ENCODE measurements around the gene SLC11A1. TPM values are rescaled to one million over a fixed set of nuclear protein-coding genes. Genes with fewer than 3 reads are reported as not detected.
A peak's percentile ranks its signal among the peaks of the same experiment; 100 is the strongest.

The SLC11A1 gene
- total RNA-seq, 1 experiment from 2014 or later, result 0.36 TPM

DNA sequence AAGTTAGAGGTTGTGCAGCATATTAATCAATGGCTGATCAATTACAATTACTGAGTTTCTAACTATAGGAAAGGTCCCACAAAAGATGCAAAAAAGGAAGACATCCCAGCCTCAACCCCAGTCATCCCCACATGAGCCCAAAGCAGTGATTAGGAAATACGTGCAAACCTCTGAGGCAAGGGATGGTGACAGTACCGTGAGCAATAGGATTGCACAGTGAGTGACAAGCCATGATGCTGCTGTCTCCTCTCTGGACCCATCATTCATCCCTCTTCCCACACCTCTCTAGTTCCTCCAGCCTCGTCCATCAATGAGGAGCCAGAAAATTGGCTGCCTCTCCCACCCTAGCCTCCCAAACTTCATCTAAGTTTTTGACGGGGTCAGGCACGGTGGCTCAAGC, 4.0 kb upstream of the SLC11A1 start:
- Histone ChIP-seq H3K36me3 (no peaks in the 10 kb centered on the region), H3K4me1 (no peaks in the 10 kb centered on the region), H3K27ac (no peak overlapping the region), H3K27me3 (no peaks in the 10 kb centered on the region; the same call in 1 of the 2 replicates), H3K4me3 (no peak overlapping the region), H3K9me3 (replicated peaks) (no peaks in the 10 kb centered on the region)
- DNase-seq, result no peak

DNA sequence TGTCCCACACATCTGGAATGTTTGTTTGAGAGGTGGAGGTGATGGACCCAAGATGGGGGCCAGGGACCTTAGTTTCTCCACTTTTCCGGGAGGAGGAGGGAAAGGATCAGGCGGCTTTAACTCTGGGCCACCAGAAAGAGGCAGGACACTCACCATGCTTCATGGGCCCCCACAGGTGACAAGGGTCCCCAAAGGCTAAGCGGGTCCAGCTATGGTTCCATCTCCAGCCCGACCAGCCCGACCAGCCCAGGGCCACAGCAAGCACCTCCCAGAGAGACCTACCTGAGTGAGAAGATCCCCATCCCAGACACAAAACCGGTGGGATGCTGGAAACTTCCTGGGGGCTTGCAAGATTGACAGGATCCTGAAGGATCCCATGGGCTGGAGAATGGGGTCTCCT, 712 bp downstream of the SLC11A1 start:
- H3K27ac ChIP-seq, result no peak overlapping the region
- H3K4me1 ChIP-seq, result peaks cover 8% of the 10 kb centered on the region; the same call in 1 of the 2 replicates
- H3K9me3 ChIP-seq (replicated peaks), result no peaks in the 10 kb centered on the region
- no peak overlapping the region for H3K4me3 ChIP-seq
- no peaks in the 10 kb centered on the region; the same call in 1 of the 2 replicates for H3K27me3 ChIP-seq
- no peak for DNase-seq
- H3K36me3 ChIP-seq, result no peaks in the 10 kb centered on the region

DNA sequence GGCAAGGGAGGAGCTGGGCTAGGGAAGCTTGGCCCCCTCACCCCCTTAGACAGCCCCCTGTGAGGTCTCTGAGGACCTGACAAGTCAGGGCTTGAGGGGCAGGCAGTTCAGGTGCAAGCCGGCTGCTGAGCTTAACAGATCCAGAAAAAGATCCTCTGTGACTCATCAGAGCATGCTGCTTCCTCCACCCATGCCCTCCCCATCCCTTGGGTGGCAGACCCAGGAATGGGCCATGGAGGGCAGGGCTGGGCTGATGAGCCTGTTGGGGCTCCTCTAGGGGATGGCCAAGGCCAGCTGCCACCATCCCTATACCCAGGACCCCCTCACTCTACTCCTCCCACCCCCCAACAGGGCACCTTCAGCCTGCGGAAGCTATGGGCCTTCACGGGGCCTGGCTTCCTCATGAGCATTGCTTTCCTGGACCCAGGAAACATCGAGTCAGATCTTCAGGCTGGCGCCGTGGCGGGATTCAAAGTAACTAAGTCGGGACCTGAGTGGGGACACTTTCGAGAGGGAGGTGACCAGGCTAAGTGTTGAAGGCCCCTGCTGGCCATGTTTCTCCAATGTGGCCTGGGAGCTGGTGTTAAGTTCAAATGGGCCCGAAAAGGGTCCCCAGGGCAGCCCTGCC, 1.9 kb downstream of the SLC11A1 start:
- H3K27me3 ChIP-seq, result no peaks in the 10 kb centered on the region; the same call in 1 of the 2 replicates
- no peak overlapping the region for H3K27ac ChIP-seq

DNA sequence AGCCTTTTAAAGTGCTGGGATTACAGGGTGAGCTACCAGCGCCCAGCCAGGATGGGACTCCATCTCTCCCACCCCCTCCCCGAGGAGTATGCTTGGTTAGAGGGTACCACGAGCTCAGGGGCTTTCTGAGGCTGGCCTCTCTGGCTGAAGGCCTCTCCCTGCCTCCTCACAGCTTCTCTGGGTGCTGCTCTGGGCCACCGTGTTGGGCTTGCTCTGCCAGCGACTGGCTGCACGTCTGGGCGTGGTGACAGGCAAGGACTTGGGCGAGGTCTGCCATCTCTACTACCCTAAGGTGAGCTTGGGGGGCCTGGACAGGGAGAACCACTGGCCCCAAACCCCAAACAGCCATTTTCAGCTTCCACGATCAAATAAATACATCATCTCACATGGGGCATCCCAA, 2.9 kb downstream of the SLC11A1 start:
- Histone ChIP-seq H3K27ac (no peak overlapping the region), H3K36me3 (no peaks in the 10 kb centered on the region), H3K4me3 (no peak overlapping the region), H3K27me3 (no peaks in the 10 kb centered on the region; the same call in 1 of the 2 replicates), H3K4me1 (peaks cover 8% of the 10 kb centered on the region; the same call in 1 of the 2 replicates), H3K9me3 (replicated peaks) (no peaks in the 10 kb centered on the region)
- no peak for DNase-seq

More for the DNA sequence above, 1.9 kb downstream of the SLC11A1 start:
- no peaks in the 10 kb centered on the region for H3K9me3 ChIP-seq (replicated peaks)
- no peaks in the 10 kb centered on the region for H3K36me3 ChIP-seq
- peaks cover 8% of the 10 kb centered on the region; the same call in 1 of the 2 replicates for H3K4me1 ChIP-seq
- no peak for DNase-seq
- no peak overlapping the region for H3K4me3 ChIP-seq

DNA sequence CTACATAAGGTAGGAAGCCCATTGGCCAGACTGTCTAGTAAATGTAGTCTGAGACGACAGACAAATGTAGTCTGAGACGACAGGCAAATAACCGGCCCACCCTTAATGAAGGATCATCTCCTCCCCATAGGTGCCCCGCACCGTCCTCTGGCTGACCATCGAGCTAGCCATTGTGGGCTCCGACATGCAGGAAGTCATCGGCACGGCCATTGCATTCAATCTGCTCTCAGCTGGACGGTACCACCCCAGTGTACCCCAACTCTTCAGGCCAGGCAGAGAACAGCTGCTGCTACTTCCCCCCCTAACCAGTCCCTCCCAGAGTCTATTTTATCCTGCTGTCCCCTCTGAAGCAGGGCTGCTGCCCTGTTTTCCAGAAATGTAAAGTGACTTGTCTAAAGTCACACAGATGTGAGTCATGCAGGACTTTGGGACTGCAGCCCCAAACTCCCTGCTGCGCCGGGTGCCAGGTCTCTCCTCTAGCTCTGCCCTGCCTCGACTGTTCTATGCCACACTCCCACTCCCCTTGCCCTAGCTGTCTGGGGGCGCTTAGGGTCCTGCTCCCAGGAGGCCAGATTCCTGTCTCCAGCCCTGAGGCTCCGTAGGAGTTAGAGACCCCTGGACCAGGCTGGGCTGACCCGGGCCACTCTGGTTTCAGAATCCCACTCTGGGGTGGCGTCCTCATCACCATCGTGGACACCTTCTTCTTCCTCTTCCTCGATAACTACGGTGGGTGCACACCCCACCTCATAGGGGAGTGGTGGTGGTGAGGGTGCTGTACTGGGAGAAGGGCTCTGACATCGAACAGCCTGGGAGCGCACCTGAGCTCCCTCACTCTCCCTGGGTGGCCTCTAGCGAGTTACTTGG, 4.7 kb downstream of the SLC11A1 start:
- Histone ChIP-seq H3K27me3 (no peaks in the 10 kb centered on the region; the same call in 1 of the 2 replicates), H3K36me3 (no peaks in the 10 kb centered on the region), H3K27ac (no peak overlapping the region), H3K9me3 (replicated peaks) (no peaks in the 10 kb centered on the region), H3K4me3 (peak overlapping the region; percentile 48; the same call in 1 of the 2 replicates), H3K4me1 (peaks cover 8% of the 10 kb centered on the region; the same call in 1 of the 2 replicates)
- no peak for DNase-seq

DNA sequence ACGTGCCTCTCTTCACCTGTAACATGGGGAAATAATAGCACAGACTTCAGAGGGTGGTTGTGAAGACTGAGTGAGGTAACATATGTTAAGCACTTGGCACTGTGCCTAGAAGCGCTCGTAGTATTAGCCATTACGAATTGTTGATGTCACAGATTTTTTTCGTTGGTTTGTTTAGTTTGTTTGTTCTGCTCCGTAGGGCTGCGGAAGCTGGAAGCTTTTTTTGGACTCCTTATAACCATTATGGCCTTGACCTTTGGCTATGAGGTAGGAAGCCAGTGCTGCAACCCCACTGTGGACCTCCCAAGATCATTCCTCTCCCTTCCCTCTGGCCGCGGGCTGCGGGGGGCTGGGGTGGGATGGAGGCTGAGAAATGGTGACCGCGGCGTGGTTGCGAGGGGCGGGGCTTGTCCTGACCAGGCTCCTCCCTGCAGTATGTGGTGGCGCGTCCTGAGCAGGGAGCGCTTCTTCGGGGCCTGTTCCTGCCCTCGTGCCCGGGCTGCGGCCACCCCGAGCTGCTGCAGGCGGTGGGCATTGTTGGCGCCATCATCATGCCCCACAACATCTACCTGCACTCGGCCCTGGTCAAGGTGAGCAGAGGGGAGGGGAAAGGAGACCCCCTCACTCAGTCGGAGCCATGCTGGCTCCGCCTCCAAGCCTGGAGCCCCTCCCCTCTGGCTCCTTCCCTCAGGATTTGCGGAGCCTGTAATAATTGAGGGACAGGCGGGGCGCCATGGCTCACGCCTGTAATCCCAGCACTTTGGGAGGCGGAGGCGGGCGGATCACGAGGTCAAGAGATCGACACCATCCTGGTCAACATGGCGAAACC, 5.5 kb downstream of the SLC11A1 start:
- Histone ChIP-seq H3K27ac (peak overlapping the region; percentile 8; the same call in 1 of the 2 replicates), H3K27me3 (no peaks in the 10 kb centered on the region; the same call in 1 of the 2 replicates), H3K36me3 (no peaks in the 10 kb centered on the region), H3K4me3 (peak overlapping the region; percentile 48), H3K4me1 (peaks cover 8% of the 10 kb centered on the region; the same call in 1 of the 2 replicates), H3K9me3 (replicated peaks) (no peaks in the 10 kb centered on the region)
- DNase-seq, result peak; percentile 57 to 76

DNA sequence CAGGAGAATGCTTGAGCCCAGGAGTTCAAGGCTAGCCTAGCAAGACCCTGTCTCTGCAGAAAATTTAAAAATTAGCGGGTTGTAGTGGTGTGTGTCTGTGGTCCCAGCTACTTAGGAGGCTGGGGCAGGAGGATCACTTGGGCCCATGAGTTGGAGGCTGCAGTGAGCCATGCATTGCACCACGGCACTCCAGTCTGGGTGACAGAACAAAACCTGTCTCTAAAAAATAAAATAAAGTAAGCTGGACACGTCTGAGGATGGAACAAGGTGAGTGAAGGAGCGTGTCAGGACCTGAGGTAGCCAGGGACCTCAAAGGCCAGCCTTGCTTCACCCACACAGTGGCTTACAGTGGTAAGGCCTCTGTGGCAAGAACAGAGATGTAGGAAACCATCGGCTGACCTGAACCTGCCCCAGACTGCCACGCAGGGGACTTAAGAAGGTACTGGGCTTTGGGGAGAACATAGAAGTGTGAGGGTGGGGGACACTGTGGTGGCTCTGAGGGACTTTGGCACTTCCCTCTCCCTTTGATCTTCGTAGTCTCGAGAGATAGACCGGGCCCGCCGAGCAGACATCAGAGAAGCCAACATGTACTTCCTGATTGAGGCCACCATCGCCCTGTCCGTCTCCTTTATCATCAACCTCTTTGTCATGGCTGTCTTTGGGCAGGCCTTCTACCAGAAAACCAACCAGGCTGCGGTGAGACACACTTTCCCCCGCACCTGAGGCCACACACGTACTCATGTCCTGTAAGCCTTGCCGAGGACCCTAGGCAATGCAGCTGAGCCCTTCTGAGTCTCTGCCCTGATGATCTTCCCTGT, 7.5 kb downstream of the SLC11A1 start:
- H3K36me3 ChIP-seq, result no peaks in the 10 kb centered on the region
- no peak overlapping the region for H3K4me3 ChIP-seq
- no peaks in the 10 kb centered on the region for H3K9me3 ChIP-seq (replicated peaks)
- H3K27me3 ChIP-seq, result no peaks in the 10 kb centered on the region; the same call in 1 of the 2 replicates
- DNase-seq, result no peak
- no peak overlapping the region for H3K27ac ChIP-seq
- H3K4me1 ChIP-seq, result peaks cover 8% of the 10 kb centered on the region; the same call in 1 of the 2 replicates

DNA sequence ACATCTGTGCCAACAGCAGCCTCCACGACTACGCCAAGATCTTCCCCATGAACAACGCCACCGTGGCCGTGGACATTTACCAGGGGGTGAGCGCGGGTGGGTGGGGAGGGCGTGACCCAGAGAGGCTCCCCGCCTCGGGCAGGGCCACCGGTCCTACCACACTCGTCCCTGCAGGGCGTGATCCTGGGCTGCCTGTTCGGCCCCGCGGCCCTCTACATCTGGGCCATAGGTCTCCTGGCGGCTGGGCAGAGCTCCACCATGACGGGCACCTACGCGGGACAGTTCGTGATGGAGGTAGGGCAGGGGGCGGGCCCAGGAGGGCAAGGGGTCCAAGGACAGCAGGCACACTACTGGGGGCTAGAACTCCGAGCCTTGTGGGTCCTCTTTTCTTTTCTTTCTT, 9.1 kb downstream of the SLC11A1 start:
- no peaks in the 10 kb centered on the region for H3K9me3 ChIP-seq (replicated peaks)
- no peak for DNase-seq

DNA sequence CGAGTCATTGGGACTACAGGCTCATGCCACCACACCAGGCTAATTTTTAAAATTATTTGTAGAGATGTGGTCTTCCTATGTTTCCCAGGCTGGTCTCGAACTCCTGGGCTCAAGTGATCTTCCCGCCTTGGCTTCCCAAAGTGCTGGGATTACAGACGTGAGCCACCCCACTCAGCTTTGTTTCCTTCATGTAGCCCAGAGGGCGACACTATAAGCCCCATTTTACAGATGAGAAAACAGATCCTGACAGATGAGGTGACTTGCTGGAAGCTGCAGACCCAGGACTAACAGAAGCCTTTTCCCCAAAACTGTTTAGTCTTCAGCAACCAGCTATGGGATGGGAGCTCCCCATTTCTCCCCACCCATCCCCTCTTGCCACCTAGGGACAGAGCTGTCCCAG, 10.4 kb downstream of the SLC11A1 start:
- Histone ChIP-seq H3K36me3 (no peaks in the 10 kb centered on the region), H3K4me1 (peaks cover 4% of the 10 kb centered on the region; the same call in 1 of the 2 replicates), H3K4me3 (no peak overlapping the region), H3K9me3 (replicated peaks) (no peaks in the 10 kb centered on the region), H3K27me3 (no peaks in the 10 kb centered on the region), H3K27ac (no peak overlapping the region)
- DNase-seq, result no peak

More for the DNA sequence above, 9.1 kb downstream of the SLC11A1 start:
- no peaks in the 10 kb centered on the region for H3K36me3 ChIP-seq
- peaks cover 8% of the 10 kb centered on the region; the same call in 1 of the 2 replicates for H3K4me1 ChIP-seq
- H3K27me3 ChIP-seq, result no peaks in the 10 kb centered on the region; the same call in 1 of the 2 replicates
- no peak overlapping the region for H3K4me3 ChIP-seq
- H3K27ac ChIP-seq, result no peak overlapping the region

DNA sequence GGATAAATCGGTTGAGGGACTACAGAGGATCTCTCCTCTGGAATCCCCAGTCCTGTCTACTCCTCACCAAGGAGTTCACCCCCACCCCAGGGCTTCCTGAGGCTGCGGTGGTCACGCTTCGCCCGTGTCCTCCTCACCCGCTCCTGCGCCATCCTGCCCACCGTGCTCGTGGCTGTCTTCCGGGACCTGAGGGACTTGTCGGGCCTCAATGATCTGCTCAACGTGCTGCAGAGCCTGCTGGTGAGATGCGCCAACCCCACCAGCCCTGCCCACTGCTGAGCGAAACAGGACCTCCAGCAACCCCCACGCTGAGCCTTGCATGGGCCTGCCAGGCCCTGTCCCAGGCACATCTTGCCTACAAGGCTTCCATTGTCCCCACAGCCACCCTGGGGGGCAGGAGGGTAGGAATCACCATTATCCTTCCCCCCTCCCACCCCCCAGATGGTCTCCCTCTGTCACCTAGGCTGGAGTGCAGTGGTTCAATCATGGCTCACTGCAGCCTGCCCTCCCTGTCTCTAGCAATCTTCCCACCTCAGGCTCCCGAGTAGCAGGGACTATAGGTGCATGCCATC, 10.9 kb downstream of the SLC11A1 start:
- DNase-seq, result no peak
- no peaks in the 10 kb centered on the region for H3K9me3 ChIP-seq (replicated peaks)
- no peaks in the 10 kb centered on the region for H3K27me3 ChIP-seq
- no peak overlapping the region for H3K4me3 ChIP-seq
- no peaks in the 10 kb centered on the region for H3K36me3 ChIP-seq
- no peaks in the 10 kb centered on the region; the same call in 1 of the 2 replicates for H3K4me1 ChIP-seq
- no peak overlapping the region for H3K27ac ChIP-seq

DNA sequence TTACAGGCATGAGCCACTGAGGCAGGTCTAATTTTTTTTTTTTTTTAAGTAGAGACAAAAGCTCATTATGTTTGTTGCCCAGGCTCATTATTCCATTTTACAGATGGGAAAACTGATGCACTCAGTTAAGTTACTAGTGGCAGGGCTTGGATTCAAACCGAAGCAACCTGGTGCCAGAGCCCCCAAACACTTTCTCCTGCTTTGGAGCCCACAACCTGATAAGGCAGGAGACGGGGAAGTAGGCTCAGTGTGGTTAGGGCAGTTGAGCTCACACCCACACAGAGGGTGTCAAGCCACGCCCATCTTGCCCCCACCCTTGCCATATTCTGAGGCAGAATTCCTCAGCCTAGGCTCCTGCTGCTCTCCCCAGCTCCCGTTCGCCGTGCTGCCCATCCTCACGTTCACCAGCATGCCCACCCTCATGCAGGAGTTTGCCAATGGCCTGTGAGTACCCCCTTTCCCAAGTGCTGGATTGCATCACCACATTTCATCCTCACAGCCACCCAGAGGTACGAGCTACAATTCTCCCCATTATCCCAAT, 11.7 kb downstream of the SLC11A1 start:
- Histone ChIP-seq H3K27ac (no peak overlapping the region), H3K27me3 (no peaks in the 10 kb centered on the region), H3K36me3 (no peaks in the 10 kb centered on the region), H3K9me3 (replicated peaks) (no peaks in the 10 kb centered on the region), H3K4me3 (no peak overlapping the region), H3K4me1 (no peaks in the 10 kb centered on the region; the same call in 1 of the 2 replicates)
- DNase-seq, result no peak

DNA sequence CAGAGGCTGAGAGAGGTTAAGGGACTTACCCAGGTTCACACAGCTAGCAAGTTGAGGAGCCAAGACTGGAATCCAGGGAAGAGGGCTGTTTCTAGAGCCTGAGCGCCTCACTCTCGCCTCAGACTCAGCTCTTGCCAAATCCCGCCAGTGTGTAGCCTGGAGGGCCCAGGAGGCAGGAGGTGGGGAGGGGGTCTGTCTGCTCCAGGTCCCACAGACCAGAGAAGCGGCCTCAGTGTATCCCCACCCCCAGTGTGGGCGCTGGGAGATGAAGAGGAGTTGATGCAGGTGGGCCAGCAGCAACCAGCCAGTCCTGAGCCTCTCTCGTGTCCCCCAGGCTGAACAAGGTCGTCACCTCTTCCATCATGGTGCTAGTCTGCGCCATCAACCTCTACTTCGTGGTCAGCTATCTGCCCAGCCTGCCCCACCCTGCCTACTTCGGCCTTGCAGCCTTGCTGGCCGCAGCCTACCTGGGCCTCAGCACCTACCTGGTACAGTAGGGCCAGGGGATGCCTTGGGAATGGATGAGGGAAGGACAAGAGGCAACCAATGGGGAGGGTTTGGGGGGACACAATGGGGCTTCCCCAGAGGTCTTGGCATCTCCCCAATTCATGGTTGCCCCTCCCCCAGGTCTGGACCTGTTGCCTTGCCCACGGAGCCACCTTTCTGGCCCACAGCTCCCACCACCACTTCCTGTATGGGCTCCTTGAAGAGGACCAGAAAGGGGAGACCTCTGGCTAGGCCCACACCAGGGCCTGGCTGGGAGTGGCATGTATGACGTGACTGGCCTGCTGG, 12.4 kb downstream of the SLC11A1 start:
- Histone ChIP-seq H3K4me3 (no peak overlapping the region), H3K27ac (no peak overlapping the region), H3K9me3 (replicated peaks) (no peaks in the 10 kb centered on the region), H3K4me1 (no peaks in the 10 kb centered on the region; the same call in 1 of the 2 replicates), H3K36me3 (no peaks in the 10 kb centered on the region), H3K27me3 (no peaks in the 10 kb centered on the region)
- DNase-seq, result no peak

DNA sequence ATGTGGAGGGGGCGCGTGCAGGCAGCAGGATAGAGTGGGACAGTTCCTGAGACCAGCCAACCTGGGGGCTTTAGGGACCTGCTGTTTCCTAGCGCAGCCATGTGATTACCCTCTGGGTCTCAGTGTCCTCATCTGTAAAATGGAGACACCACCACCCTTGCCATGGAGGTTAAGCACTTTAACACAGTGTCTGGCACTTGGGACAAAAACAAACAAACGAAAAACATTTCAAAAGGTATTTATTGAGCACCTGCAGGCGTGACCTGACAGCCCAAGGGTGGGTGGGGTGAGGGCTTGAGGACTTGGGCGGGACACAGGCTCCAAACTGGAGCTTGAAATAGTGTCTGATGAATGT, 13.0 kb downstream of the SLC11A1 start:
- H3K4me3 ChIP-seq, result no peak overlapping the region
- no peak for DNase-seq
- H3K27ac ChIP-seq, result no peak overlapping the region
- no peaks in the 10 kb centered on the region for H3K27me3 ChIP-seq
- no peaks in the 10 kb centered on the region for H3K9me3 ChIP-seq (replicated peaks)
- H3K4me1 ChIP-seq, result no peaks in the 10 kb centered on the region; the same call in 1 of the 2 replicates
- no peaks in the 10 kb centered on the region for H3K36me3 ChIP-seq

Data from SJCRH30 (cell line).